Panc1 (cell line): Measurements from ENCODE around the gene PRR30. TPM values are rescaled to one million over a fixed set of nuclear protein-coding genes. Genes with fewer than 3 reads are reported as not detected.
A peak's percentile ranks its signal among the peaks of the same experiment; 100 is the strongest.

ENCODE experiments used
- ATAC-seq: fragments of 200-7000 bp; cut with Tn5 transposase; 2 replicates; pipeline ENCODE4 v1.9.1; 2020; ENCODE audit warnings: mild to moderate bottlenecking, moderate library complexity
- BruUV-seq: library from RNA; stranded (reverse); fragments of 400-500 nt; replicated peaks from 2 replicates; lab custom pipeline; 2021; lab: Mats Ljungman, UMichigan
- CTCF ChIA-PET: fragments of 300-600 bp; sonication (Branson Sonifier 250); formaldehyde crosslinking; loops from one replicate; lab custom pipeline; 2022; ENCODE audit warnings: antibody characterized with exemption; lab: Charles Lee
- POLR2A ChIA-PET: fragments of 300-600 bp; sonication (Branson Sonifier 250); formaldehyde crosslinking; loops from one replicate; lab custom pipeline; 2022; ENCODE audit warnings: antibody characterized with exemption; lab: Charles Lee
- DNase-seq: peaks from one replicate; pipeline ENCODE4 v3.0.0-alpha.2; 2010; ENCODE audit warnings: low read depth, low spot score
- H3K27ac ChIP-seq: 2 replicates; pipeline ENCODE4 v1.5.1; 2011; ENCODE audit warnings: mild to moderate bottlenecking, low read length, inconsistent platforms
- H3K27me3 ChIP-seq: fragments of 200-500 bp; sonication (Bioruptor generic); 2 replicates; pipeline ENCODE4 v1.6.0; 2014; ENCODE audit warnings: low read length, inconsistent platforms; ENCODE audit not compliant: control insufficient read depth, insufficient read depth
- H3K36me3 ChIP-seq: fragments of 200-500 bp; sonication (Bioruptor generic); 2 replicates; pipeline ENCODE4 v1.5.1; 2014; ENCODE audit warnings: inconsistent platforms, mild to moderate bottlenecking, low read length, moderate library complexity; ENCODE audit not compliant: control insufficient read depth, insufficient read depth
- H3K4me1 ChIP-seq: 2 replicates; pipeline ENCODE4 v1.5.1; 2011; ENCODE audit warnings: inconsistent platforms, mild to moderate bottlenecking, low read length, moderate library complexity; ENCODE audit not compliant: control insufficient read depth, insufficient read depth
- H3K4me3 ChIP-seq, 2 experiments: 2 replicates each; pipeline ENCODE4 v1.5.1; 2011 to 2012; ENCODE audit warnings: low read depth in 2 of 2, low read length in 2 of 2, mild to moderate bottlenecking in 2 of 2, inconsistent platforms in 1 of 2, moderate library complexity in 1 of 2
- H3K9me3 ChIP-seq: fragments of 200-500 bp; sonication (Bioruptor generic); 2 replicates; pipeline ENCODE4 v1.5.1; 2014; ENCODE audit warnings: low read depth, mild to moderate bottlenecking, inconsistent platforms, low read length, moderate library complexity; ENCODE audit not compliant: control insufficient read depth, insufficient read depth
- POLR2AphosphoS5 ChIP-seq: IDR thresholded peaks from 2 replicates; pipeline ENCODE4 v1.6.1; 2012; ENCODE audit warnings: mild to moderate bottlenecking, low read depth, low read length, moderate library complexity
- REST ChIP-seq, 2 experiments: IDR thresholded peaks; 2 replicates each; pipeline ENCODE4 v1.6.1; 2011 to 2012; ENCODE audit warnings: low read depth in 2 of 2, control low read depth in 1 of 2, low read length in 1 of 2, mild to moderate bottlenecking in 1 of 2, moderate library complexity in 1 of 2; ENCODE audit not compliant: insufficient read depth in 1 of 2
- SIN3A ChIP-seq: IDR thresholded peaks from 2 replicates; pipeline ENCODE4 v1.6.1; 2012; ENCODE audit warnings: low read depth, mild to moderate bottlenecking, low read length, moderate library complexity, borderline replicate concordance; ENCODE audit not compliant: insufficient read depth
- TCF7L2 ChIP-seq: IDR thresholded peaks from 2 replicates; pipeline ENCODE4 v1.6.1; 2011; ENCODE audit warnings: mild to moderate bottlenecking, low read depth, low read length, inconsistent platforms
- in situ Hi-C: cut with HindIII; loops from 2 replicates; pipeline ENCODE4 v1.10.0; 2016; ENCODE audit warnings: low sequenced_read_pairs, low pct_unique_long_range_greater_than_20kb
- intact Hi-C: fragments of 100-400 bp; cut with micrococcal nuclease; formaldehyde crosslinking; loops from one replicate; pipeline ENCODE4 v1.10.0; 2022; ENCODE audit not compliant: unreplicated experiment
- total RNA-seq: library from RNA; stranded (reverse); gene quantifications from one replicate; pipeline ENCODE4 v1.2.1, GENCODE V29; 2021; ENCODE audit not compliant: unreplicated experiment
- TF ChIP-seq, protein P1 (sequence below): fragments of 450-650 bp; IDR thresholded peaks from 2 replicates; pipeline ENCODE4 v1.5.1; 2017; ENCODE audit warnings: mild to moderate bottlenecking

Gene PRR30
- total RNA-seq, 1 experiment from 2014 or later: not detected

- H3K4me3 ChIP-seq: no peak overlapping the region
- no peak for DNase-seq
- no peaks in the 10 kb centered on the region for H3K36me3 ChIP-seq
- H3K27me3 ChIP-seq: no peaks in the 10 kb centered on the region
- BruUV-seq: no TSS peak
- in situ Hi-C loops: no loop called here
- ATAC-seq: no peak
- ChIA-PET CTCF (interaction anchor here (0.8 to 1.1 kb wide), 2 partner anchors 74 to 95 kb away, joined by 3 to 4 read pairs; no protein-coding TSS in a partner anchor), POLR2A (interaction anchor here (1.0 kb wide), 1 partner anchor 186 kb away, joined by 3 read pairs; the partner anchor contains the start of gene TRIM54)
- H3K4me1 ChIP-seq: no peaks in the 10 kb centered on the region
- no peak overlapping the region for H3K27ac ChIP-seq
- TF ChIP-seq, protein P1, sequence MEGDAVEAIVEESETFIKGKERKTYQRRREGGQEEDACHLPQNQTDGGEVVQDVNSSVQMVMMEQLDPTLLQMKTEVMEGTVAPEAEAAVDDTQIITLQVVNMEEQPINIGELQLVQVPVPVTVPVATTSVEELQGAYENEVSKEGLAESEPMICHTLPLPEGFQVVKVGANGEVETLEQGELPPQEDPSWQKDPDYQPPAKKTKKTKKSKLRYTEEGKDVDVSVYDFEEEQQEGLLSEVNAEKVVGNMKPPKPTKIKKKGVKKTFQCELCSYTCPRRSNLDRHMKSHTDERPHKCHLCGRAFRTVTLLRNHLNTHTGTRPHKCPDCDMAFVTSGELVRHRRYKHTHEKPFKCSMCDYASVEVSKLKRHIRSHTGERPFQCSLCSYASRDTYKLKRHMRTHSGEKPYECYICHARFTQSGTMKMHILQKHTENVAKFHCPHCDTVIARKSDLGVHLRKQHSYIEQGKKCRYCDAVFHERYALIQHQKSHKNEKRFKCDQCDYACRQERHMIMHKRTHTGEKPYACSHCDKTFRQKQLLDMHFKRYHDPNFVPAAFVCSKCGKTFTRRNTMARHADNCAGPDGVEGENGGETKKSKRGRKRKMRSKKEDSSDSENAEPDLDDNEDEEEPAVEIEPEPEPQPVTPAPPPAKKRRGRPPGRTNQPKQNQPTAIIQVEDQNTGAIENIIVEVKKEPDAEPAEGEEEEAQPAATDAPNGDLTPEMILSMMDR: no peak
- TF ChIP-seq TCF7L2 (no peak), SIN3A (no peak), REST (IDR thresholded peaks at IDR 0.05; ENCODE audit: insufficient read depth in 1 of 2, low read depth in 2 of 2, low read length in 1 of 2) (no peak), POLR2AphosphoS5 (no peak)
- no peaks in the 10 kb centered on the region for H3K9me3 ChIP-seq
- intact Hi-C loops: loop anchor here (5.0 kb wide), 1 partner anchor 185 kb away; the partner anchor contains the start of gene TRIM54
Measured at GRCh38 chr2:27096748-27097297, 42.4 kb downstream of the PRR30 start.

DNA sequence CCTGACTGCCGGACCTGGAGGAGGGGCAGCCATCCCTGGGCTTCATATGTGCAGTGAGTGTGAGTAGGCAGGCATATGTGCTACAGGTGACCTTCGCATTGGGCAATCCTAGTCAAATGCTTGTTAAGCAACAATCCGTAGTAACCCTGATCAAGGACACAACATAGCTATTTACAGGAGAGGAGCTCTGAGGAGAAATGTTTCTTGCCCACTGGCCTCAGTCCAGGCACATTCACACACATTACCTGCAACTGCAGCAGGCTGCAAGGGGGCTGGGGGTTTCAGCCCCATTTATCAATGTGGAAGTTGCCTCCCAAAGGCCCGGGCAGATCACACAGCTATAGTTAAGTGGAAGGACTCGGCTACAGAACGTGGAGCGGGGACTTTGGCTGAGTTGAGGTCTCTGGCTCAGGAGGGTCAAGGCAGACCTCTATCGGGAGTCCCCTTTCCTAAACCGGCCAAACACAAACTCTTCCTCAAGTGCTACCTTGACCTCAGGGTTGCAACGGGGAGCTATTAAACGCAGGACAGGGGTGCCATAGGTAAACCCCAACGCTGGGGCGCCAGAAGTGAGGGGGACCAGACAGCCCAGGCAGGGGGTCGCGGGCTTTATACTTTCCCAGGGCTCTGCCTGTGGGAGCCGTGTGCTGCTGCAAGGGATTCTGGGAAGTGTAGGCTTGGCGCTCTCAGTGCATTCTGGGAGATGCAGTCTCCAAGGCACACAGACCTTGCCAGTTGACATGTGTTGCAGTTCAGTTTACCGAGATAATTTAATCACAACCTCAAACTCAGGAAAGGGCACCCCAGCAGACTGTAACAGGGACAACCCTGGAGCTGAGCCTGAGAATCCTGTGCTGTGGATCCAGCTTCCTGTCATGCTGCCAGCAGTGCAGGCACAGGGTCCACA lies 43.2 kb downstream of the PRR30 start:
- peak; percentile 76 for ATAC-seq
- H3K36me3 ChIP-seq: no peaks in the 10 kb centered on the region
- no peaks in the 10 kb centered on the region for H3K4me1 ChIP-seq
- BruUV-seq: no TSS peak
- H3K4me3 ChIP-seq: peak overlapping the region in 1 of 2 experiments; percentile 36; a peak in 2 of 4 replicates
- H3K27me3 ChIP-seq: no peaks in the 10 kb centered on the region
- H3K27ac ChIP-seq: no peak overlapping the region
- intact Hi-C loops: loop anchor here (5.0 kb wide), 1 partner anchor 186 kb away; the partner anchor contains the start of gene TRIM54
- ChIA-PET CTCF (interaction anchor here (1.1 kb wide), 1 partner anchor 75 kb away, joined by 4 read pairs; no protein-coding TSS in a partner anchor), POLR2A (no interaction called here)
- in situ Hi-C loops: no loop called here
- no peak for DNase-seq
- no peaks in the 10 kb centered on the region for H3K9me3 ChIP-seq
- TF ChIP-seq TCF7L2 (no peak), SIN3A (no peak), POLR2AphosphoS5 (no peak), REST (IDR thresholded peaks at IDR 0.05; ENCODE audit: insufficient read depth in 1 of 2, low read depth in 2 of 2, low read length in 1 of 2) (no peak)
- TF ChIP-seq, protein P1: no peak
